HCT116 (cell line): ENCODE measurements around the gene PRSS35. TPM values are rescaled to one million over a fixed set of nuclear protein-coding genes. Genes with fewer than 3 reads are reported as not detected.
"Not testable (repeated sequence)": the region's sequence is repeated elsewhere in the genome, so short reads cannot be mapped to it uniquely, and the experiment has no call there.

Experiments
- ATAC-seq: fragments of 200-7000 bp; cut with Tn5 transposase; 2 replicates; pipeline ENCODE4 v1.9.1; 2020; ENCODE audit warnings: mild to moderate bottlenecking, moderate library complexity
- BruUV-seq: library from RNA; stranded (reverse); fragments of 400-500 nt; replicated peaks from 2 replicates; lab custom pipeline; 2021; lab: Mats Ljungman, UMichigan
- CTCF ChIA-PET: fragments of 300-600 bp; sonication (Branson Sonifier 250); formaldehyde crosslinking; loops from one replicate; lab custom pipeline; 2021; ENCODE audit warnings: antibody characterized with exemption; lab: Charles Lee
- POLR2A ChIA-PET: fragments of 300-600, 350-600 bp; sonication (Branson Sonifier 250); formaldehyde crosslinking; loops from one replicate; lab custom pipeline; 2021; ENCODE audit warnings: antibody characterized with exemption; lab: Charles Lee
- RAD21 ChIA-PET, 2 experiments: fragments of 300-600 bp; sonication (Branson Sonifier 250); formaldehyde crosslinking; loops; one replicate each; lab custom pipeline; 2023; ENCODE audit warnings: low total read pairs in 2 of 2; ENCODE audit not compliant: uncharacterized antibody in 2 of 2, unreplicated experiment in 2 of 2, low non-redundant PET in 1 of 2; lab: Charles Lee
- DNase-seq: peaks from one replicate; pipeline ENCODE4 v3.0.0-alpha.2; 2010; ENCODE audit warnings: low read depth, low spot score
- H2AFZ ChIP-seq: fragments of 200-600 bp; shearing (Covaris generic), sonication (generic); 2 replicates; pipeline ENCODE4 v1.6.1; 2017; ENCODE audit warnings: low read depth, mixed run types, mixed read lengths, antibody characterized with exemption, low read length; ENCODE audit not compliant: poor library complexity, severe bottlenecking
- H3K27ac ChIP-seq: 2 replicates; pipeline ENCODE4 v1.5.1; 2012; ENCODE audit warnings: low read depth, low read length
- H3K27me3 ChIP-seq: fragments of 200-600 bp; sonication (generic); 2 replicates; pipeline ENCODE4 v1.6.1; 2016; ENCODE audit warnings: mixed run types, low read length, mixed read lengths; ENCODE audit not compliant: insufficient read depth
- H3K36me3 ChIP-seq, 2 experiments: fragments of 200-500 bp in 1 of 2; fragments of 200-600 bp in 1 of 2; sonication (Bioruptor generic) in 1 of 2; sonication (generic) in 1 of 2; 2 replicates each; pipeline versions ENCODE4 v1.5.1 to v1.6.1; 2014 to 2016; ENCODE audit warnings: low read length in 2 of 2, inconsistent platforms in 1 of 2, mixed read lengths in 1 of 2, mixed run types in 1 of 2; ENCODE audit not compliant: insufficient read depth in 2 of 2, control insufficient read depth in 1 of 2
- H3K4me1 ChIP-seq, 2 experiments: fragments of 200-600 bp in 1 of 2; sonication (generic) in 1 of 2; 2 replicates each; pipeline versions ENCODE4 v1.5.1 to v1.6.1; 2012 to 2017; ENCODE audit warnings: low read length in 2 of 2, inconsistent platforms in 1 of 2, mild to moderate bottlenecking in 1 of 2, mixed read lengths in 1 of 2, mixed run types in 1 of 2, moderate library complexity in 1 of 2; ENCODE audit not compliant: insufficient read depth in 2 of 2, control insufficient read depth in 1 of 2
- H3K4me2 ChIP-seq: fragments of 200-600 bp; sonication (generic); 2 replicates; pipeline ENCODE4 v1.6.1; 2017; ENCODE audit warnings: mixed run types, low read length, mixed read lengths
- H3K4me3 ChIP-seq, 2 experiments: fragments of 200-600 bp in 1 of 2; sonication (generic) in 1 of 2; replicated peaks in 1 of 2; 2 replicates each; pipeline ENCODE4 v1.5.1; 2011 to 2016; ENCODE audit warnings: low read length in 2 of 2, control low read depth in 1 of 2, low read depth in 1 of 2, mild to moderate bottlenecking in 1 of 2, mixed read lengths in 1 of 2, mixed run types in 1 of 2
- H3K79me2 ChIP-seq: fragments of 200-600 bp; sonication (generic); 2 replicates; pipeline ENCODE4 v1.6.1; 2017; ENCODE audit warnings: mild to moderate bottlenecking, mixed run types, low read length, moderate library complexity, mixed read lengths; ENCODE audit not compliant: insufficient read depth
- H3K9ac ChIP-seq: fragments of 200-600 bp; sonication (generic); 2 replicates; pipeline ENCODE4 v1.6.1; 2016; ENCODE audit warnings: low read length, mixed read lengths
- H3K9me2 ChIP-seq: fragments of 200-600 bp; sonication (generic), shearing (Covaris generic); 2 replicates; pipeline ENCODE4 v1.6.1; 2017; ENCODE audit warnings: mixed run types, mild to moderate bottlenecking, moderate library complexity; ENCODE audit not compliant: insufficient read depth
- H3K9me3 ChIP-seq, 2 experiments: fragments of 200-500 bp in 1 of 2; fragments of 200-600 bp in 1 of 2; sonication (Bioruptor generic) in 1 of 2; sonication (generic) in 1 of 2; 2 replicates each; pipeline ENCODE4 v1.6.1; 2014 to 2017; ENCODE audit warnings: low read length in 2 of 2, mixed read lengths in 2 of 2, inconsistent platforms in 1 of 2, low read depth in 1 of 2, mild to moderate bottlenecking in 1 of 2, mixed run types in 1 of 2, moderate library complexity in 1 of 2; ENCODE audit not compliant: control insufficient read depth in 1 of 2, insufficient read depth in 1 of 2
- H4K20me1 ChIP-seq: fragments of 200-600 bp; sonication (generic), shearing (Covaris generic); 2 replicates; pipeline ENCODE4 v1.6.1; 2017; ENCODE audit warnings: mixed run types, mild to moderate bottlenecking, moderate library complexity; ENCODE audit not compliant: insufficient read depth
- ATF3 ChIP-seq: IDR thresholded peaks from 2 replicates; pipeline ENCODE4 v1.6.1; 2012
- CBX3 ChIP-seq: IDR thresholded peaks from 2 replicates; pipeline ENCODE4 v1.6.1; 2012; ENCODE audit warnings: low read depth
- CEBPB ChIP-seq: IDR thresholded peaks from 2 replicates; pipeline ENCODE4 v1.6.1; 2012; ENCODE audit warnings: low read depth
- CTCF ChIP-seq, 3 experiments: fragments of 200-600 bp in 1 of 3; sonication (generic) in 1 of 3; IDR thresholded peaks in 2 of 3; conservative IDR thresholded peaks in 1 of 3; 2 replicates each; pipeline ENCODE4 v1.5.1; 2012 to 2017; ENCODE audit warnings: low read depth in 2 of 3, low read length in 2 of 3, antibody characterized with exemption in 1 of 3, borderline replicate concordance in 1 of 3, control low read depth in 1 of 3, mild to moderate bottlenecking in 1 of 3, mixed read lengths in 1 of 3, mixed run types in 1 of 3, moderate library complexity in 1 of 3; ENCODE audit not compliant: insufficient read depth in 1 of 3
- EGR1 ChIP-seq: IDR thresholded peaks from 2 replicates; pipeline ENCODE4 v1.6.1; 2012; ENCODE audit warnings: low read depth
- ELF1 ChIP-seq: IDR thresholded peaks from 2 replicates; pipeline ENCODE4 v1.6.1; 2012; ENCODE audit warnings: low read depth, borderline replicate concordance
- EZH2 ChIP-seq: fragments of 200-600 bp; sonication (generic); IDR thresholded peaks from 2 replicates; pipeline ENCODE4 v1.6.1; 2017; ENCODE audit warnings: antibody characterized with exemption, mixed run types
- EZH2phosphoT487 ChIP-seq: fragments of 200-600 bp; IDR thresholded peaks from 2 replicates; pipeline ENCODE4 v1.6.1; 2018; ENCODE audit warnings: antibody characterized with exemption, borderline replicate concordance
- FOSL1 ChIP-seq: IDR thresholded peaks from 2 replicates; pipeline ENCODE4 v1.6.1; 2012; ENCODE audit warnings: low read depth
- JUND ChIP-seq: IDR thresholded peaks from 2 replicates; pipeline ENCODE4 v1.6.1; 2012
- MAX ChIP-seq: IDR thresholded peaks from 2 replicates; pipeline ENCODE4 v1.6.1; 2012
- POLR2A ChIP-seq: IDR thresholded peaks from 2 replicates; pipeline ENCODE4 v1.7.0; 2011; ENCODE audit warnings: borderline replicate concordance; ENCODE audit not compliant: insufficient read depth, insufficient read length; ENCODE audit errors: extremely low read depth
- REST ChIP-seq: IDR thresholded peaks from 2 replicates; pipeline ENCODE4 v1.6.1; 2012; ENCODE audit warnings: low read depth
- TCF7L2 ChIP-seq: IDR thresholded peaks from 2 replicates; pipeline ENCODE4 v1.7.0; 2011; ENCODE audit warnings: borderline replicate concordance, inconsistent platforms; ENCODE audit not compliant: insufficient read depth, insufficient read length; ENCODE audit errors: extremely low read depth
- ZFX ChIP-seq: fragments of 450-650 bp; IDR thresholded peaks from 2 replicates; pipeline ENCODE4 v1.6.1; 2017
- ZNF274 ChIP-seq: fragments of 200-500 bp; sonication (Bioruptor generic); IDR thresholded peaks from 2 replicates; pipeline ENCODE4 v1.6.1; 2014; ENCODE audit warnings: mild to moderate bottlenecking, low read depth, low read length, inconsistent platforms
- intact Hi-C: fragments of 100-400 bp; cut with micrococcal nuclease; formaldehyde crosslinking; loops from 2 replicates; pipeline ENCODE4 v1.10.0; 2022
- total RNA-seq: library from RNA; stranded (reverse); gene quantifications from one replicate; pipeline ENCODE4 v1.2.1, GENCODE V29; 2021; ENCODE audit not compliant: unreplicated experiment

The PRSS35 gene
- total RNA-seq, 1 experiment from 2014 or later, result 0.37 TPM

GRCh38 chr6:83551748-83552147 is 39.4 kb downstream of the PRSS35 start:
- ATAC-seq, POLR2A ChIA-PET, H3K79me2 ChIP-seq, H2AFZ ChIP-seq, H3K4me2 ChIP-seq, DNase-seq, H4K20me1 ChIP-seq, H3K27ac ChIP-seq, H3K27me3 ChIP-seq, H3K9me2 ChIP-seq, intact Hi-C loops, H3K4me1 ChIP-seq, H3K4me3 ChIP-seq, H3K9ac ChIP-seq, RAD21 ChIA-PET, H3K36me3 ChIP-seq, H3K9me3 ChIP-seq, CTCF ChIA-PET, BruUV-seq: not testable (repeated sequence)

GRCh38 chr6:83556871-83557270 is 44.5 kb downstream of the PRSS35 start:
- Histone ChIP-seq H3K9ac (no peak overlapping the region), H3K9me3 (no peaks in the 10 kb centered on the region), H3K4me1 (no peaks in the 10 kb centered on the region), H4K20me1 (no peaks in the 10 kb centered on the region), H3K9me2 (no peaks in the 10 kb centered on the region), H3K27me3 (no peaks in the 10 kb centered on the region), H2AFZ (no peak overlapping the region), H3K27ac (no peak overlapping the region), H3K79me2 (no peaks in the 10 kb centered on the region), H3K36me3 (no peaks in the 10 kb centered on the region), H3K4me2 (no peak overlapping the region), H3K4me3 (no peak overlapping the region)
- ChIA-PET RAD21 (no interaction called here), CTCF (interaction anchor here (2.3 kb wide), 1 partner anchor 21 kb away, joined by 9 read pairs; no protein-coding TSS in a partner anchor), POLR2A (no interaction called here)
- no TSS peak for BruUV-seq
- DNase-seq (no peak), ATAC-seq (no peak)
- intact Hi-C loops, result no loop called here
- TF ChIP-seq CBX3 (no peak), JUND (no peak), CEBPB (no peak), EGR1 (no peak), TCF7L2 (no peak), REST (no peak), POLR2A (no peak), CTCF (IDR thresholded peaks at IDR 0.05 in 2 of 3, conservative IDR thresholded peaks at IDR 0.05 in 1 of 3; ENCODE audit: borderline replicate concordance in 1 of 3, insufficient read depth in 1 of 3, low read depth in 2 of 3, low read length in 2 of 3) (no peak), ZNF274 (no peak), MAX (no peak), ZFX (no peak), FOSL1 (no peak), EZH2 (no peak), EZH2phosphoT487 (no peak), ELF1 (no peak), ATF3 (no peak)
